NAMALWA (cell line): ENCODE results near the gene FOXP1.

Source experiments
- DNase-seq: peaks from one replicate; pipeline ENCODE4 v3.0.0-alpha.2; 2015; ENCODE audit warnings: low spot score

Gene FOXP1

GRCh38 chr3:71583566-71584393 lies at the start of gene FOXP1:
Gene FOXP1, minus strand, starts transcription at chr3:71583728. Its CDS starts 385,347 bp downstream, at chr3:71198381.
- DNase-seq, result peak; percentile 69

- DNase-seq, result no peak
These were observed 46.2 kb upstream of the FOXP1 start for GRCh38 chr3:71629711-71630110.

- DNase-seq, result no peak
These were observed 45.8 kb upstream of the FOXP1 start for GRCh38 chr3:71629289-71629688.

- no peak for DNase-seq
These were observed 45.0 kb upstream of the FOXP1 start for GRCh38 chr3:71628522-71628921.

- no peak for DNase-seq
These were observed 42.1 kb upstream of the FOXP1 start for GRCh38 chr3:71625676-71626075.

GRCh38 chr3:71621825-71622537 lies 38.5 kb upstream of the FOXP1 start:
- DNase-seq, result no peak

GRCh38 chr3:71618538-71618937 lies 35.0 kb upstream of the FOXP1 start:
- DNase-seq, result no peak

GRCh38 chr3:71616571-71617021 lies 33.1 kb upstream of the FOXP1 start:
- DNase-seq, result peak; percentile 3

- no peak for DNase-seq
These were observed 31.3 kb upstream of the FOXP1 start for GRCh38 chr3:71614869-71615268.

- no peak for DNase-seq
These were observed 30.9 kb upstream of the FOXP1 start for GRCh38 chr3:71614426-71614825.

- DNase-seq, result no peak
These were observed 27.6 kb upstream of the FOXP1 start for GRCh38 chr3:71611099-71611498.

GRCh38 chr3:71607364-71607763 lies 23.8 kb upstream of the FOXP1 start:
- no peak for DNase-seq

- no peak for DNase-seq
These were observed 23.1 kb upstream of the FOXP1 start for GRCh38 chr3:71606582-71606981.

GRCh38 chr3:71602256-71602655 lies 18.7 kb upstream of the FOXP1 start:
- DNase-seq, result no peak

- no peak for DNase-seq
These were observed 18.3 kb upstream of the FOXP1 start for GRCh38 chr3:71601811-71602210.

GRCh38 chr3:71600646-71601288 lies 17.2 kb upstream of the FOXP1 start:
- no peak for DNase-seq

GRCh38 chr3:71599416-71599815 lies 15.9 kb upstream of the FOXP1 start:
- no peak for DNase-seq

GRCh38 chr3:71598292-71598691 lies 14.8 kb upstream of the FOXP1 start:
- DNase-seq, result no peak

- DNase-seq, result no peak
These were observed 13.8 kb upstream of the FOXP1 start for GRCh38 chr3:71597286-71597685.

- DNase-seq, result no peak
These were observed 9.6 kb upstream of the FOXP1 start for GRCh38 chr3:71593106-71593505.

GRCh38 chr3:71591101-71591500 lies 7.6 kb upstream of the FOXP1 start:
- DNase-seq, result no peak

GRCh38 chr3:71589132-71589531 lies 5.6 kb upstream of the FOXP1 start:
- no peak for DNase-seq

- DNase-seq, result no peak
These were observed 4.4 kb upstream of the FOXP1 start for GRCh38 chr3:71587958-71588357.
